Midbrain (tissue), 1 donor: ENCODE results near the gene FBXO31.

Experiments
- DNase-seq: peaks from one replicate; lab custom pipeline; 2025; lab: John Stamatoyannopoulos, UW

The FBXO31 gene

DNA sequence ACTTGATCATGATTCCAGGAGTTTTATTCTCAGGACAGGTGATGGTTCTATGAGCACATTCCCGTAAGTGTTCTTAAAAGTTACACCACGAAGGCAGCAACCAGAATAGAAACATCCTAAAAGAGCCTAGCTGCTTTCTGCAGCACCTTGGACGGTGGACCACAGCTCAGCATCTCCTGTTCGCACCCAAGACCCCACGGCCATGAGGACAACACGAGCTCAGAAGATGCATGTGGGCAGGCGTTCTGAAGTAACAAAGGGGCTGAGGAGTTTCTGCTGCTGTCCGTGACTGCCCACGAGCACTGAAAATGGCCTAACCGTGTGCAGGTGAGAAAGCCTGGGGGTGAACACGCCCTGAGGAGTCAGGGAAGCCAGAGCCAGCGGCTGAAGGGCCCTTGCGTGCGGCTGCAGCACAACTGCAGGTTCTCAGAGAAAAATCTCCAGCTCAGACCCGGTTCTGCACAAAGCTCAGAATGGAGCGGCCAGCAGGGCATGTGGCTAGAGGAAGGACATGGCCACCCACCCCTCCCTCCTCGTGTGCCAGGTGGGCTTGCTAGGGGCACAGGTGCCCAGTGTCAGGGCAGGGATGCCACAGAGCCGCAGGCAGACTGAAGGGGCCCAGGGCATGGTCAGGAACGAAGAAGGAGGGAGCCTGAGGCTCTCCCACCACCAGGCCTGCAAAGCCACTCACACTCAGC is 55.6 kb downstream of the FBXO31 start:
- DNase-seq: no peak

DNA sequence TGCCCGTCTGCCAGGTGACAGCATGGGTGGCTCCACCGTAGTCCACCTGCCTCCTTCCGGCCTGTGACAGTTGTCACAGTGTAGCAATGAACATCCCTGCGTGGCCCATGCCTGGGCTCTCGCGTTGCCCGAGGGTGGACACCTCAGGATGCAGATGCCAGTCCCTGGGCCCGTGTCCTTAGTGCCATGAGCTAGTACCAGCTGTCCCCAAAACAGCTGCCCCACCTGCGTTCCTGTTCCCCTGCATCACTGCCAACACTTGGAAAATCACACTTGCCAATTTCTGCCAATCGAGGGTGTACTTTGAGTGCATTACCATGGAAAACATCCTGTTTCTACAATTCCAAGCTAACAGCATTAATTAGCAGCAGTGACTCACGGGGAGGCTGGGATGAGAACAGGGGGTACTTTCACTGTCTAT is 57.4 kb downstream of the FBXO31 start:
- DNase-seq: no peak

DNA sequence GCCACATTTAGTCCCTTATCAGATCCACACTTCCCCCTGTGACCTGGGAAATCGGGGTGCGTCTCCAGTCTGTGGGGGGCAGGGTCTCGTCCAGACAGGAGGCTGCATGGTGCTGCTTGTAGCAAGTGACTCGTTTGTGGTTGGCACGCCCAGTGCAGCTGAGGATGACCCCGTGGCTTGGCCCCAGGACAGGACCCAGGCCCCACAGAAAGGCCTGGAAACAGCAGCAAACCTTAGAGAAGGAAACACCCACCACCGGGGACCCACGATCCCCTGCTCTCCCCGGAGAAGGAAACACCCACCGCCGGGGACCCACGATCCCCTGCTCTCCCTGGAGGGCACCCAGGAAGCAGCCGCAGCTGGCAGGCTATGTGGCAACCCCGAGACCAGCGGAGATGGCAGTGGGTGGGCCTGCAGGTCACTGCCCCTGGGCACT is 58.1 kb downstream of the FBXO31 start:
- no peak for DNase-seq

DNA sequence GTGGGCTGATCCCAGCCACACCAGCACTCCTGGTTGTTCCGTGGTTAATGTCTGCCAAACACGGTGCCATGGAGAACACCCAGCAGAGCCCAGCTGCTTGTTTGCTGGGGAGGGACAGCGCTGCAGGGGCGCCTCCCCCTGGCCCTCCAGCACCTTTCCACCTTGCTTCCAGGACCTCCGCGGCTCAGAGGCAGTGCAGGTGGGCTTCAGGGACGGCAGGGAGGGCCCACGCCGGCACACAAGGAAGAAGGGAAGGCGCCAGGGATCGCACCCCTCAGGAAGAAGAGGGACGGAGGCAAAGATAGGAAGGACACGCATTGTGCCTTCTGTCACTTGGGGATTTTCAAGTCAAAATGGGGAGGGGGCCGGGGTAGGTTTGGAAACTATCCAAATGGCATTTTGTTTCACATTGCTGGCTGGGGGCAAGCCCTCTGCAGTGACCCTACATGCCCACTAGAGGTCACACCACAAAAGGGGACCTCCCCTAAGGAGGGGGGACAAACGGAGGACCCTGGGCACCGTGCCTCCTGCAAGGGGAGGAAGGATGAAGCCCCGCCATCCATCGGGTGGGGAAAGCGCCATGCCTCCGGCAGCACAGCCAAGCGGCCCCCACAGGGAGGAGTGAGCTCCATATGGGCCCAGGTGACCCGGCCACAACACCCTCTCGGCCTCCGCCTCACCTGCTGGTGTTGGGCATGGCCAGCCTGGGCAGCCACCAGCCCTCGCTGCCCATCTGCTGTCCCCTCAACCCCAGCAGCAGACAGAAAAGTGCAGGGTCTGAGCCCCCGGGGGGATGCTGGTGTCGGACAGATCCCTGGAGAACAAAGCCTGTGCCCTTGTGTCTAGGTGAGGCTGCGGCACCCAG is 58.9 kb downstream of the FBXO31 start:
- DNase-seq: peak; percentile 21

DNA sequence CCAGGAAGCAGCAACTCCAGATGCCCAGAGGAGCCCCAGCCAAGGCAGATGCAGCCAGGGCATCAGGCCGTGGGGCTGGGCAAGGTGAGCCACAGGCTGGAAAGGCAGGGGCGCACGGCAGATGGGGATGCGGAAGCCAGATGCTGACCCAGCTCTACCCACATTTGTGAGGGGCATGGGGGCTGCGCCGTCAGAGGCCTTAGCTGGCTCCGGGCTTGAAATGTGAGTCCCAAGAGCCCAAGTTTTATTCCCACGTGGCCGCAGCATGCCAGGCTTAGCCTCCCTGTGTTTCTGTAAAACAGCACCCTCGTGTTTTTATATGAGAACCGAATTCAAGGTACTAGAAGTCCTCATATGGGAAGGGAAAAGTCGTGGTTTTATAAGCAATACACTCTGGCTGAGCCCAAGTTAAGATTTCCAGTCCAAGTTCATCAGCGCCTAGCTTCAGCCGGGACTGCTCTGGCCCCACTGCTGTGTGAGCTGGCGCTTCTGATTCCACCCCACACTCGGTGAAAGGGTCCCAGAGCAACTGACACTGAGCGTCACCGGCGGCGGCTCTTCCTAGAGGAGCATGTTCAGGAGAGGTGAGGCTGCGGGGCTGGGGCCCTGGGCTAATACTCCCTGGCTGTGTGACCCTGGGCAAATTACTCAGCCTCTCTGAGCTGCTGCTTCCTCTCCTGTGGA is 59.7 kb downstream of the FBXO31 start:
- DNase-seq: no peak

DNA sequence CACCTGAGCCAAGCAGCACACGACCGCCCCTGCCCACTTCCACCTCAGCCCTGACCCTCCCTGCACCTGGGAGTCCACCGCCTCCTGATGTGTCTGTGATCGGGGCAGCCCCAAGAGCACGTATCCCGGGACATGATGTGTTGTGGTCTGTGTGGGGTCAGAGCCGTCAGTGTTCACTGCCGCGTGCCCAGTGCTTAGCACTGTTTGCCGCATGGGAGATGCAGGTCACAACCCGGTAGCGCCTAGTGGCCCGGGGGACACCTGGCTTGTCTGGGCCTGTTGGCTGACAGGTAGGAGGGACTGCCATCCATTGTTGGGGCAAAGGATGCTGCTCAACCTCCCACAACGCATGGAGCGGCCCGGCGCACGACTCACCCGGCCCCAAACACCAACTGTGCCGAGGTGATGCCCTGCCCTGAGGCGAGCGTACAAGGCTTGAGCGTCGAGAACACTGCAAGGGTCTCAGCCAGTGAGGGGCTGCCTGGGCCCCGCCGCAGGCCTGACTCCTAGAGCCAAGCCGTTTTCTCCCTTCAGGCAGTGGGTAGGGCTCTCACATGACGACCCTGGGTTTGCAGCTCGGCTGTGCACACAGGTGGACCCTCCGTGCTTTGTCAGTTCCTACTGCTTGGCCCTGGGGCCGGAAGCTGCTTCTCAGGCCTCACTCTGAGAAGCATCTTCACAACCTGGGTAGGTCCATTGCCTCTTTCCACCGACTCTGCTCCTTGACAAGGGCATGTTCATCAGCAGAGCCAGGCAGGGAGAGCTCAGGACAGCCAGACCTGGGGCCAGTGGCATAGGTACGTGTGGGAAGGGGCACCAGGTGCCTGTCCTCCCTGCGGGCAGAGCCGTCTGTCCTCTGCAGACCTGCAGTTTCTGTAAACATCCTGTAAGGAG is 60.5 kb downstream of the FBXO31 start:
- no peak for DNase-seq

DNA sequence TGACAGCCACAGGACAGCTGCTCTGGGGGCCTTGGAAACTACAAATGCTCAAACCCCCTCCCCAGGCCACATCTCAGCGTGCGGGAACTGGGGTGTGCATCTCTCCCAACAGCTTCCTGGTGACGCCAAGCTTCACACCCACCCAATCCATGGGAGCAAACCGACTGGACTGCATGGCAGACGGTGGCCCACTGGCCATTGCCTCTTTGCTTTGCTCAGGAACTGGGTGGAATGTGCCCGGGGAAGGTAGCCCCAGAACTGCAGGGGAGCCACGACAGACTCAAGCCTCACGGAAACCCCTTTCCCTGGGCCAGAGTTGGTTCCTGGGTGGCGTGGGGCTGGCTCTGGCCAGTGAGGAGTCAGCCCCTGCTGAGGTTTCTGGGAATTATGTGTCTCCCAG is 61.2 kb downstream of the FBXO31 start:
- no peak for DNase-seq

DNA sequence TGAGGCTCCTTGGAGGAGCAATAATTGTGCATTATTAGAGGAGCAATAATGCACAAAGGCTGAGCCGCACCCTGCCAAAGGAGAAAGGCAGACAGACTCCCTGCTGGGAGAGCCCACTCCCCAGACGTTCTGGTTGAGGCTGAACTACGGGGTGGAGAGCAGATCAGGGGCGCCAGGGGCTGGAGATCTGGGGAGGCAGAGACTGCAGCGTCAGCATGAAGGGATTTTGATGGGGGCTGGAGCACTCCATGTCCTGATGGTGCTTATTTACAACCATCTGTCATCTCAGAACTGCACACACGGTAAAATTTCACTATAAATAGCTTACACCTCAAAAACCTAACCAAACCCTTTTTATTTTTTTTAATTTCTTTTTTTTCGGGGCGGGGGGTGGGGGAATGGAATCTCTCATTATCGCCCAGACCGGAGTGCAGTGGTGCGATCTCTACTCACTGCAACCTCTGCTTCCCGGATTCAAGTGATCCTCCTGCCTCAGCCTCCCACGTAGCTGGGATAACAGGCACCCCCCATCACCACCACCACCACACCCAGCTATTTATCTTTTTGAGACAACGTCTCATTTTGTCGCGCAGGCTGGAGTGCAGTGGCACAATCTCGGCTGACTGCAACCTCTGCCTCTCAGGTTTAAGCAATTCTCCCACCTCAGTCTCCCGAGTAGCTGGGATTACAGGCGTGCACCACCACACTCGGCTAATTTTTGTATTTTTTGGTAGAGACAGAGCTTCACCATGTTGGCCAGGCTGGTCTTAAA is 62.1 kb downstream of the FBXO31 start:
- no peak for DNase-seq

DNA sequence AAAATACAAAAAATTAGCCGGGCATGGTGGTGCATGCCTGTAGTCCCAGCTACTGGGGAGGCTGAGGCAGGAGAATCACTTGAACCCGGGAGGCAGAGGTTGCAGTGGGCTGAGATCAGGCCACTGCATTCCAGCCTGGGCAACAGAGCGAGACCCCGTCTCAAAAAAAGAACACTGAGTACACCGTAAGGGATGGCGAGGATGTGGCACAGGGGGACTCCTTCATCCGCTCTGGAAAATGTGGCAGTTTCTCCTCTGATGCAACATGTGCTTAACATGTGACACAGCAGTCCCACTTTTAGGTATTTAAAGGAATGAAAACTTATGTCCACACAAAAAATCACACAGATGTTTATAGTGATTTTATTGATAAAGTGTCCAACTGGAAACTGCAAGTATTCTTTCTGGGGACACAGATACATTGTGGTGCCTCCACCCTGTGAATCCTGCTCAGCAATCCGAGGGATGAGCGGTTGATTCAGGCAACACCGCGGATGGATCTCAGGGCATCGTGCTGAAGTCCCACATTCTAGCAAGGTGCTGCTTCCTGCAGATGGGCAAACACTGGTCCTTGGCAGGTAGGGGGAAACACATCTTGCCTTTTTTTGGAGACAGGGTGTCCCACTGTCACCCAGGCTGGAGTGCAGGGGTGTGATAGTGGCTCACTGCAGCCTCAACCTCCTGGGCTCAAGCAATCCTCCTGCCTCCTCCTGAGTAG is 62.9 kb downstream of the FBXO31 start:
- no peak for DNase-seq

DNA sequence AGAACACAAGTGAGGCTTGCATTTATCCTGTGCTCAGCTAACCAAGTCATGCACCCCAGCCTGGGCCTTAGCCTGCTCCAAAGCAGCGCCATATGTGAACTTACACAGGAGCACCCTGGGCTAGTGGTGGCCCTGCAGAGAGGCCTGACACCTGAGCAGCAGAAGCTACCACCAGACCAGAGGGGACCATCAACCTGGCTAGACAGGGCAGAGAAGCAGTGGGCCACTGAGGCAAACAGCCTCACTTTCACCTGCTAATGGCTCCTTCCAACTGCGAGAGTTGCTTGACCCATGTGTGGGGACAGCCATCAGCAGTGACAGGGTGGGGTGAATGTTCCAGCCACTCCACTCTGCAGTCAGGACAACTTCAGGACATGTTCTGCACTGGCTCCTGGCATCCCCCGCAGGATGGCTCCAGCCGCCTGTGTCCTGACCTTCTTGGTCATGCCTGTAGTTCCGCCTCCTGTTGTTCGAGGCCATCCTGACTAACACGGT is 63.5 kb downstream of the FBXO31 start:
- no peak for DNase-seq

DNA sequence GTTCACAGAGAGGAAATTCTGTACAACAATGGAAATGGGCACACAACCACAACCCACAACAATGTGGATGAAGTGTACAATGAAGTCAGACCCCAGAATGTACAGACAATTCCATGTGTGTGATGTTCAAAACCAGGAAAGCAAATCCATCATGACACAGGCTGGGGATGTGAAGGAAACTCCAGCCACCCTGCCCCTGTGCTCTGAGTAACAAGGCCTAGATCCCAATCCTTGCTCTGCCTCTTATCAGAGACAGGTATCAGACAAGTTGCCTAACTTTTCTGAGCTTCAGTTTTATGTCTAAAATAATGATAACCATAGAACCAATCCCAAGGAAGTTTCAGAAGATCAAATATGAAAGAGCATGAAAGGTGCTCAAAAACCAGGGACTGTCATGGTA is 64.6 kb downstream of the FBXO31 start:
- no peak for DNase-seq

DNA sequence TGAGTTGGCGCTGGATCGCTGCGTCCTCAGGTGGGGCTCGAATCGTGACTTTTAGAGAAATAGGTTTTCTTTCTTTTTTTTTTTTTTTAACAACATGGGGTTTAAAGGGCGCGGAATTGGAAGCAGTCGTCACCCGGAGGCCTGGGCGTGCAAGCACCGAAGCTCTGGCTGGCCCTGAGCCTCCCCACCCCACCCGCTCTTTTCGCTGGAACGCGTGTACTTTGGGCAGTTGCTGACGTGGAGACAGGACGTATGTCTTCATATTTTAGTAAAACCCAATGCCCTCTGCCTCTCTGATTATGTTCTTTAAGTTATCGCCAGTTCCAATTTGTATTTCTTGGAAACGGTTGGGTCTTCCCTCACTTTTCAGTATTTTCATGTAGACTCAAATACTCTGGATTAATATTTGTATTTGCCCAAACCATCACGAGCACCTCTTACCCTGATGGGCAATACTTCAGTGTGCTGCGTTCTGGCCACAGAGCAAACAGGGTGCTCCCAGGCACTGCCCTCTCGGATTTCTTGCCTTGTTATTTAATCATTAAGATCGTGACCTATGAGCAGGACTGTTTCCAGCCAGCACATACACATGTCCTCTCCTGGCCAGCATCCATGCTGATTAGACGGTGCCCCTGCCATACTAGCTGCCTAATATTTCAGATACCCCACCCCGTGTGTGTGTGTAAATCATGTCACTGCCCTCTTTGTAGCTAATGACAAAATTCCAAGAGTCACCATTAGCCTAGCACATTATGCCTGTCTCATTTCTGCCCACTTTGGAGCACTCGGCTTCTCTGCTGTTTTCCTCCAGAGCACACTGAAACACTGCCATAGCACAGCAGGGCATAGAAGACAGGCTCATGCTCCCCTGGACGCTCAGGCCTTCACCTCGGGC is 65.6 kb downstream of the FBXO31 start:
- DNase-seq: peak; percentile 52

DNA sequence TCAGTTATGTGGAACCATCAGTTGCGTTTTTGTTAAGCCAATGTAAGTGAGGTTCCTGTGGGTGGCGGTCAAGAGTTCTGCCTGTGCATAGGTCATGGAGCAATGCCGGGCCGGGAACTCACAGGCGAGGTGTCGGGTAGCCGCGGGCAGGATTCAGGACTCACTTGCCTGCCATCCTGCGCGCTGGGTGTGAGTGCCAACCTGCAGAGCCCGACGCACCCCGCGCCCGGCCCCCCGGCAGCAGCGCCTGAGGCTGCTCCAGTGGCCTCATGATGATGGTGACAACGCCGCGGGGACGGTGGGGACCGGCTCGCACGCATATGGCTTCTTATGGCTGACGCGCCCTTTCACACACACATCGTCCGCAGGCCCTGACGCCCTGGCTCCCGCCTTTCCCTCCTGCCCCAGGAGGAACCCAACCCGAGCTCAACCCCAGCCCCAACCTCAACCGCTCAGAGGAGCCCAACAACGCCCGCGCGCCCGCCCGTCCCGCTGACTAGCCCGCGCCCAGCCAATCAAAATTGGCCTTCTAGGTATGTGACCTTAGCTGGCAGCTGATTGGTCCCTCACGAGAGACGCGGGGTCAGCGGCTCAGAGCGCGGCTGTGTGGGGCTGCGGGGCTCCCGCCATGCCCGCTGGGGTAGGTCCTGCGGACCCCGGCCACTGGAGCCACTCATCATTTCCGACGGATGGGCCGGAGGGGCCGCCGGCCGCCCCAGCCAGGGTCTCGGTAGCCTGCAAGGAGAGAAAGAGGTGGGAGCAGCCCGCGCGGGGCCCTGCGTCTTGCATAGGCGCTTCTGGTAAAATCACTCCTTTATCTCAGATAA is 66.4 kb downstream of the FBXO31 start, which contains the start of gene C16orf95:
Gene C16orf95 (minus strand): TSS at position 470 of the 827 bp plus-strand sequence. CDS start 150 bp downstream, at position 320.
- DNase-seq: peak; percentile 98

DNA sequence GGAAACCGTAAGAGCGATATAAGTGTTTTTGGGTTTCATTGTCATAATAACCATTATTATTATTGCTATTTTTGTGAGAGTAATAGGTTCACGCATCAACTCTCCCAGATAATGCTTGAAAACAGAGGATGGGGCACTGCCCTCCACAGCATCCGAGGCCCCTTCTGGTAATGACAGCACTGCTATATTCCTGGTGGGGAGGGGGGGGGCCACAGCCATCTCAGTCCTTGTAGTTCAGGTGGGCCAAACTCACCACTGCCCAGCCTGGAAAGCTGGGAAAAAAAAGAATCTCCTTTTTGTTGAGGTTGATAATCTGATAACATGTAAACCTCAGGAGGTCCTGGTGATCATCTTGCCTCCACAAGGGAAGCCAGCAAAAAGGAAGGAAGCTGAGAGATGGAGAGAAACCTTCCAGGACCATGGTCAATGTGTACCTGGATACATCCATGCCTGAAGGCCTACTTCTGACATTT is 67.1 kb downstream of the FBXO31 start:
- no peak for DNase-seq

DNA sequence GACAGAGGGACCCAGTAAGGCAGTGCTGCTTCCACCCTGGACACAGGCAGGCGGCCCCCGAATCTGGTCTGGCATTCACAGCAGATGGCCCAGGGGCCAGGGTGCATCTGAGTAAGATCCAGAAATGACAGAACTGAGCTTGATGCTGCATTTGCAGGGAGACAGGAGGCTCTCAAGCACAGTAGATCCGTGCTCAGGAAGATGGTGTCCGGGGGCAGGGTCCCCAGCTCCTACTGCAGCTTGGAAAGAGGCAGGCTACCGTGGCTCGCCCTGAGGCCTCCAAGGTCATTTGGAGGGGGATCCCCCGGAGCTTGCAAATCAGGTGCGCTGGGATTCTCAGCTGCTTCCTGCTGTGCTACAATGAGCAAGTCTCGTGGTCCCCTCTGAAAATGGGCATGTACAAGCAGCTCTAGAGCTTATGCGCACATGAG is 68.6 kb downstream of the FBXO31 start:
- no peak for DNase-seq

DNA sequence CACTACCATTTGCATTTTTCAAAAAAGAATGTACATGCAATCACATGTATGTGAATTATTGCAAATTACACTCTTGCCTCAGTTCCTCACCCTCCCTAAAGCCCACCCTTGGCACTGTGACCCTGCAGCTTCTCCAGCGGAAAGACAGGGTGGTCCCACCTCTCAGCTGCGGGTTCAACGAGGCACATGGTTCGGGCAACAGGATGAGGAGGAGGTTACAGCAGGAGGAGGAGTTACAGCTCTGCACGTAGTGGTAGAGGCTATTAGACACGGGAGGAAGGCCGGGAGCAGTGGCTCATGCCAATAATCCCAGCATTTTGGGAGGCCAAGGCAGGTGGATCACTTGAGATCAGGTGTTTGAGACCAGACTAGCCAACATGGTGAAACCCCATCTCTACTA is 71.6 kb downstream of the FBXO31 start:
- DNase-seq: no peak

DNA sequence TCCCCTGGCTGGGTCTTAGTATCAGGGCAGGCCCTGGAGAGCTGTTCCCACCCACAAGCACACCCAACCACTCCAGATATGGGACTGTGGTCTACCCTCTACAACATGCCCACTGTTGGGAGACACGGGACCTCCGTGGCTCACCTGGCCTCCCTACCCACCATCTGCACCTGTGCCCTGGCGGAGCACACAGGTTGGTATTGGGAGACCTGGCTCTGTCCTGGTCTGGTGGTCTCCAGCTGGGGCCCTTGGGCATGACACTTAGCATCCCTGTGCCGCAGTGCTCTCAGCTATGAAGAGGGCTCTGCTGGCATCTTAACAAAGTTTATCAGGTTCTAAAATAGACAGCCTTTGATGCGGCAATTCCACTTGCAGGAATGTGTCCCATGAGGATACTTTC is 72.2 kb downstream of the FBXO31 start:
- DNase-seq: no peak

DNA sequence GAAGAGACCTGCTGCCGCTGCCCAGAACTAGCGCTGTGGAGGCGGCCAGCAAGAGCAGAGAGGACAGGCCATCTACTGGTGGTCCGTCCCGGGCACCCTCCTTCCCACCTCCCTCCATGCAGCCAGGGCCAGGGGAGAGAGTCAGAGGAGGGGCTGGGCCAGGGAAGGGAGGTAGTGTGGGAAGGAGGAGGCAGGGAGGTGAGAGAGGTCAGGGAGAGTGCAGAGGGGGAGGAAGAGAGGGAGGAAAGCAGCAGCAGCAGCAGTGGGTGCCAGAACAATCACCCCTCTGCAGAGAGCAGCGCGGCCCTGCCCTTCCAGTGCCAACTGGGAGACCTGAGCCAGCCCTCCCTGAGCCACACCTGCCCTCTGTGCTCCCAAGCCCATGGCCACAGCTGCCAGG is 73.0 kb downstream of the FBXO31 start:
- no peak for DNase-seq
